Measurements from ENCODE around the gene LRRK1. TPM values are rescaled to one million over a fixed set of nuclear protein-coding genes. Genes with fewer than 3 reads are reported as not detected.

LRRK1 gene
- total RNA-seq, 2 donors from 2014 or later: 18.6 to 20.3 TPM

DNA sequence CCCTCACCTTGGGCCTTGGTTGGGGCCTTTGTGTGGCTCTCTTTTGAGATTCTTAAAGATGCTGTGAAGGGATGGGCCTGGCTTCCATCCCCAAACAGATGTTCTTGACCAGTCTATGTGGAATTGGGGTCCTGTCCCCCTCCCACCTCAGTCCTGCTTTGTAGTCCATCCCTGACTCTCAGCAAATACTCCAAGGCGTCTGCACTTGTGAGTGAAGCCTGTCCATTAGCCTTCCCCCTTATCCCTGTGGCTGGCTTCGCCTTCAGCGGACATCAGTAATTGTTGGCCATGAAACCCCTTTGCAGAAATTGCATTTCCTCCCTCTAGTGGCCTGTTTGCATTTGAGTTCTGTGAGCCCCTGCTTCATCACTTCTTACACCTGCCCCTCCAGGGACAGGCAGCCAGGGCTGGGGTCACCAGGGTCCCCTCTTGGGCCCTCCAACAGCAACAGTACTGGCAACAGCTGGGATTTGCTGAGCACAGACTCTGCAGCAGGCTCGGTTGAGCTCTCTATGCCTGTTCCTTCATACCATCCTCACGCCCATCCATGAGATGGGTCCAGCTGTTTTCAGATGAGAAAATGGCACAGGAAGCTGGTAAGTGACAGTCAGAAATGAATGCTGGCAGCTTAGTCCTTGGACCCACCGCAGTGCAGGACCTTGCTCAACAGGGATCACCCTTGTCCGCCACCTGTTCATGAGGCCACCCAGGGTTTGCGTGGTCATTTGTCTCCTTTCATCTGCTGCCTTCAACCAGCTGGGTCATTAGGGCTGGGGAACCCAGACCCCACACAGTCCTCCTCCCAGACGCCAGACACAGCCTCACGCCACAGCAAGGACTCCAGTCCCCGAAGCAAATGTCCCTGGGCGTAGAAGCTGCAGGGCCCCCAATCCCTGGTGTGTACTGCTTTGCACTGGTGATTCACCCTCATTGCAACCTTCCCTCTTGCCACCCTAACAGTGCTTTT lies 8.9 kb upstream of the LRRK1 start:
- Histone ChIP-seq H3K9me3 (no peaks in the 10 kb centered on the region), H3K4me1 (replicated peaks) (peaks cover 18% of the 10 kb centered on the region), H3K4me3 (no peak overlapping the region), H3K27me3 (replicated peaks; ENCODE audit: insufficient read depth) (no peaks in the 10 kb centered on the region), H3K27ac (peak overlapping the region; percentile 49 to 70), H3K36me3 (no peaks in the 10 kb centered on the region)
- TF ChIP-seq POLR2A (IDR thresholded peaks at IDR 0.05) (no peak), POLR2AphosphoS5 (IDR thresholded peaks at IDR 0.05) (no peak)
- TF ChIP-seq, protein P1, sequence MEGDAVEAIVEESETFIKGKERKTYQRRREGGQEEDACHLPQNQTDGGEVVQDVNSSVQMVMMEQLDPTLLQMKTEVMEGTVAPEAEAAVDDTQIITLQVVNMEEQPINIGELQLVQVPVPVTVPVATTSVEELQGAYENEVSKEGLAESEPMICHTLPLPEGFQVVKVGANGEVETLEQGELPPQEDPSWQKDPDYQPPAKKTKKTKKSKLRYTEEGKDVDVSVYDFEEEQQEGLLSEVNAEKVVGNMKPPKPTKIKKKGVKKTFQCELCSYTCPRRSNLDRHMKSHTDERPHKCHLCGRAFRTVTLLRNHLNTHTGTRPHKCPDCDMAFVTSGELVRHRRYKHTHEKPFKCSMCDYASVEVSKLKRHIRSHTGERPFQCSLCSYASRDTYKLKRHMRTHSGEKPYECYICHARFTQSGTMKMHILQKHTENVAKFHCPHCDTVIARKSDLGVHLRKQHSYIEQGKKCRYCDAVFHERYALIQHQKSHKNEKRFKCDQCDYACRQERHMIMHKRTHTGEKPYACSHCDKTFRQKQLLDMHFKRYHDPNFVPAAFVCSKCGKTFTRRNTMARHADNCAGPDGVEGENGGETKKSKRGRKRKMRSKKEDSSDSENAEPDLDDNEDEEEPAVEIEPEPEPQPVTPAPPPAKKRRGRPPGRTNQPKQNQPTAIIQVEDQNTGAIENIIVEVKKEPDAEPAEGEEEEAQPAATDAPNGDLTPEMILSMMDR (IDR thresholded peaks at IDR 0.05): peak in 1 of 4 experiments; percentile 7
- intact Hi-C loops (cut with DNase I): no loop called here
- no peak for DNase-seq (ENCODE audit: low spot score)
- WGBS: 84% methylated on average over 12 of the region's 12 CpGs

GRCh38 chr15:100911086-100911485 lies 8.1 kb upstream of the LRRK1 start:
- no peaks in the 10 kb centered on the region for H3K9me3 ChIP-seq
- H3K36me3 ChIP-seq: no peaks in the 10 kb centered on the region
- intact Hi-C loops (cut with DNase I): no loop called here
- no peak for DNase-seq (ENCODE audit: low spot score)
- peaks cover 13% of the 10 kb centered on the region for H3K4me1 ChIP-seq (replicated peaks)
- H3K27me3 ChIP-seq (replicated peaks; ENCODE audit: insufficient read depth): no peaks in the 10 kb centered on the region
- no peak overlapping the region for H3K4me3 ChIP-seq
- TF ChIP-seq, protein P1 (IDR thresholded peaks at IDR 0.05): no peak
- TF ChIP-seq POLR2A (IDR thresholded peaks at IDR 0.05) (no peak), POLR2AphosphoS5 (IDR thresholded peaks at IDR 0.05) (no peak)
- H3K27ac ChIP-seq: peak overlapping the region in 1 of 2 donors; percentile 70
- 92% methylated on average over 10 of the region's 10 CpGs for WGBS

GRCh38 chr15:100913961-100914360 lies 5.2 kb upstream of the LRRK1 start:
- Histone ChIP-seq H3K36me3 (no peaks in the 10 kb centered on the region), H3K27me3 (replicated peaks; ENCODE audit: insufficient read depth) (no peaks in the 10 kb centered on the region), H3K9me3 (no peaks in the 10 kb centered on the region), H3K27ac (peak overlapping the region in 1 of 2 donors; percentile 36), H3K4me3 (no peak overlapping the region), H3K4me1 (replicated peaks) (peaks cover 19% of the 10 kb centered on the region)
- TF ChIP-seq, protein P1 (IDR thresholded peaks at IDR 0.05): no peak
- TF ChIP-seq POLR2AphosphoS5 (IDR thresholded peaks at IDR 0.05): no peak
- TF ChIP-seq POLR2A (IDR thresholded peaks at IDR 0.05): no peak
- 69% methylated on average over 4 of the region's 4 CpGs for WGBS
- intact Hi-C loops (cut with DNase I): no loop called here
- no peak for DNase-seq (ENCODE audit: low spot score)

GRCh38 chr15:100914876-100915275 lies 4.3 kb upstream of the LRRK1 start:
- DNase-seq (ENCODE audit: low spot score): no peak
- Histone ChIP-seq H3K4me1 (replicated peaks) (peaks cover 16% of the 10 kb centered on the region), H3K27ac (peak overlapping the region; percentile 7 to 36), H3K9me3 (no peaks in the 10 kb centered on the region), H3K4me3 (no peak overlapping the region), H3K36me3 (no peaks in the 10 kb centered on the region), H3K27me3 (replicated peaks; ENCODE audit: insufficient read depth) (no peaks in the 10 kb centered on the region)
- 55% methylated on average over 6 of the region's 6 CpGs for WGBS
- intact Hi-C loops (cut with DNase I): loop anchor here (5.0 kb wide), 2 partner anchors 288 to 352 kb away; no protein-coding TSS in a partner anchor
- TF ChIP-seq, protein P1 (IDR thresholded peaks at IDR 0.05): peak in 2 of 4 experiments; percentile 4 to 31
- TF ChIP-seq POLR2A (IDR thresholded peaks at IDR 0.05): no peak

Data from prostate gland (tissue), 2 donors.